NOMO-1 treated with DMSO at 0.1 percent for 48 hours (cell line): Measurements from ENCODE around the gene DIP2C.

Experiments used
- DNase-seq: peaks from one replicate; lab custom pipeline; 2025; ENCODE audit not compliant: unreplicated experiment; lab: John Stamatoyannopoulos, UW

DIP2C gene, protein sequence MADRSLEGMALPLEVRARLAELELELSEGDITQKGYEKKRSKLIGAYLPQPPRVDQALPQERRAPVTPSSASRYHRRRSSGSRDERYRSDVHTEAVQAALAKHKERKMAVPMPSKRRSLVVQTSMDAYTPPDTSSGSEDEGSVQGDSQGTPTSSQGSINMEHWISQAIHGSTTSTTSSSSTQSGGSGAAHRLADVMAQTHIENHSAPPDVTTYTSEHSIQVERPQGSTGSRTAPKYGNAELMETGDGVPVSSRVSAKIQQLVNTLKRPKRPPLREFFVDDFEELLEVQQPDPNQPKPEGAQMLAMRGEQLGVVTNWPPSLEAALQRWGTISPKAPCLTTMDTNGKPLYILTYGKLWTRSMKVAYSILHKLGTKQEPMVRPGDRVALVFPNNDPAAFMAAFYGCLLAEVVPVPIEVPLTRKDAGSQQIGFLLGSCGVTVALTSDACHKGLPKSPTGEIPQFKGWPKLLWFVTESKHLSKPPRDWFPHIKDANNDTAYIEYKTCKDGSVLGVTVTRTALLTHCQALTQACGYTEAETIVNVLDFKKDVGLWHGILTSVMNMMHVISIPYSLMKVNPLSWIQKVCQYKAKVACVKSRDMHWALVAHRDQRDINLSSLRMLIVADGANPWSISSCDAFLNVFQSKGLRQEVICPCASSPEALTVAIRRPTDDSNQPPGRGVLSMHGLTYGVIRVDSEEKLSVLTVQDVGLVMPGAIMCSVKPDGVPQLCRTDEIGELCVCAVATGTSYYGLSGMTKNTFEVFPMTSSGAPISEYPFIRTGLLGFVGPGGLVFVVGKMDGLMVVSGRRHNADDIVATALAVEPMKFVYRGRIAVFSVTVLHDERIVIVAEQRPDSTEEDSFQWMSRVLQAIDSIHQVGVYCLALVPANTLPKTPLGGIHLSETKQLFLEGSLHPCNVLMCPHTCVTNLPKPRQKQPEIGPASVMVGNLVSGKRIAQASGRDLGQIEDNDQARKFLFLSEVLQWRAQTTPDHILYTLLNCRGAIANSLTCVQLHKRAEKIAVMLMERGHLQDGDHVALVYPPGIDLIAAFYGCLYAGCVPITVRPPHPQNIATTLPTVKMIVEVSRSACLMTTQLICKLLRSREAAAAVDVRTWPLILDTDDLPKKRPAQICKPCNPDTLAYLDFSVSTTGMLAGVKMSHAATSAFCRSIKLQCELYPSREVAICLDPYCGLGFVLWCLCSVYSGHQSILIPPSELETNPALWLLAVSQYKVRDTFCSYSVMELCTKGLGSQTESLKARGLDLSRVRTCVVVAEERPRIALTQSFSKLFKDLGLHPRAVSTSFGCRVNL (N-terminal part only)

DNA sequence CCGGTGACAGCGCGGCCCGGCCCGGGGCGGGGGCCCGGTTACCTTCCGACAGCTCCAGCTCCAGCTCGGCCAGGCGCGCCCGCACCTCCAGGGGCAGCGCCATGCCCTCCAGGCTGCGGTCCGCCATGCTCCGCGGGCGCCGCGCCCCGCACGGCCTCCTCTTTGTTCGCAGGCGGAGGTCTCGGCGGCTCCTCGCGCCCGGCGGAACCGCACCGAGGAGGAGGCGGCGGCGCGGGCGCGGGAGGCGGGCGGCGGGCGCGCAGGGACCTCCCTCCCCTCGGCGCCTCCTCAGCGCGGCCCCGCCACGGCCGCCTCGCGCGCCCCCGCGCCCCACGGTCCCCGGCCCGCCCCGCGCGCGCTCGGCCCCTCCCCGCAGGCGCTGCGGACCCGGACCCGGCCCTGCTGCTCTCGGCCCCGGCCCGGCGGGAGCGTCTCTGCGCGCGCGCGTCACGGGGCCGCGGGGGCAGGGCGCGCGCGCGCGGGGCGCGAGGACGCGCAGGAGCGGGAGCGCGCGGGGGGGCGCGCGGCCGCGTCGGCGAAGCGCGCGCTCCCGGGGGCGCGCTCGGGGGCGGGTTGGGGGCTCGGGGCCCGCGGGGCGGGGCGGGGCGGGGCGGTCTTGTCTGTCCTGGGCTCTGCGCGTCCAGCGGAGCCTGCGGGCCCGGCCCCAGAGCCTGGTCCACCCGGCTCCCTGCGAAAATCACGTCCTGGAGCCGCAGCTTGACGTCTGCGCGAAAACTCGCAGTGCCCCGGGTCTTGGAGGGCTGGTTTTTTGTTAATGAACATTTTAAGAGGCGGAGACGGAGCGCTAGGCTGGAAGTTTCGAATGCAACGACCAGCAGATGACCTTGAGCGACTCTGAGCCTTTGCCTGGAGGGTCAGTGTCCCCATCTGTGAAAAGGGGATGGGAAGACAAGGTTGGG lies at the start of gene DIP2C:
Gene DIP2C, minus strand, starts transcription at position 217 of the 920 bp plus-strand sequence. Its CDS starts 90 bp downstream, at position 127.
- DNase-seq, result no peak

DNA sequence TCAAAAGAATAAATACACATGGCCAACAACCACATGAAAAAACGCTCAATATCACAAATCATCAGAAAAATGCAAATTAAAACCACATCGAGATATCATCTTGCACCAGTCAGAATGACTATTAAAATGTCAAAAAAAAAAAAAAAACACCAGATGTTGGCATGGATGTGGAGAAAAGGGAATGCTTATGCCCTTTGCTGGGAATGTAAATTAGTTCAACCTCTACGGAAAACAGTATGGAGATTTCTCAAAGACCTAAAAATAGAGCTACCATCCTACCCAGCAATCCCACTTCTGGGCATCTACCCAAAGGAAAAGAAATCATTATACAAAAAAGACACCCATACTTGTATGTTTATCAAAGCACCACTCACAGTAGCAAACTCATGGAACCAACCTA lies 45.0 kb upstream of the DIP2C start:
- DNase-seq, result no peak

DNA sequence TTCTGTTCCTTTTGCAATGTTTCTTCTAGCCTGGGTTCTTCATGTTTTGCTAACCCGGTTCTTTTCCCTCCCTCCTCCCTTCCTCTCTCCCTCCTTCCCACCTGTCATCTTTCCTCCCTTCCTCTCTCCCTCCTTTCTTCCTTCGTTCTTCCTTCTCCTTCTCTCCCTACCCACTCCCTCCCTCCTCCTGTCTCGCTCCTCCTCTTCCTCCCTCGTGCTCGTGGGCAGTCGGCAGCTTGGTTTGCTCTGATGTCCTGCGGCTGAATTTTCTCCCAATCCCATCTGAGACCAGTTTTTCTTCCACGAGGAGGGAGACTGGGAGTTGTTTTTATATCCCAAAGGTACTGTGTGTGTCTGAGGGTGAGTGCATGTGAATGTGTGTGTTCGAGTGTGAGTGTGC lies 43.6 kb upstream of the DIP2C start:
- no peak for DNase-seq

DNA sequence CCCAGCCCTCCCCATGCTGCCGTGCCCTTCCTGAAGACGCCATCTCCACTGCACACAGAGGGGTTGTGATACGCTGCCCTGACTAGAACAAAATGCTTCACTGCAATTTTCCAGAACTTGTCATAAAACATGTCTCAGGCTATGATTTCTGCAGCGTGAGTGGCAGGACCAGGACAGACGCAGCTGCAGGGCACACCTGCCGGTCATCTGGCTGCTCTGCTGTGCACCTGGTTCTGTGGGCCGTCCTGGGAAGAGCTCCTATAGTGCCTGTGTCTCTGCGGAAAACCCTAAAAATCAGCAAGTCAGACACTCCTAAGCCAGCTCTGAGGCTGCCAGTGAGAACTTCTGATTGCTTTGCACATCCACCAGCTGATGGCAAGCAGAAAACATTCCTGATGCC lies 39.7 kb upstream of the DIP2C start:
- DNase-seq, result no peak

DNA sequence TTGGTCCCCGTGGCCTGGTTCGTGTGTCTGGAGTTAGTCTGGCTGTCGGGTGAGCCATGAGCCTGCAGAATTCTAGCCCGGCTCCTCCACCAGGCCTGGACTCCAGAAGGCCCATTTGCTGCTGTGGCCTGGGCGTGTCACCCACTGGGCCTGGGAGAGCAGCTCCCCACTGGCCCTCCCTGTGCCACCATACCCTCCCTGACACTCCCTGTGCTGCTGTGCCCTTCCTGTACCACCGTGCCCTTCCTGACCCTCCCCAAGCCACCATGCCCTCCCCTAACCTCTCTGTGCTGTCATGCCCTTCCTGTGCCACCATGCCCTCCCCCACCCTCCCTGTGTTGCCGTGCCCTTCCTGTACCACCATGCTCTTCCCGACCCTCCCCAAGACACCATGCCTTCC lies 39.1 kb upstream of the DIP2C start:
- DNase-seq, result no peak

DNA sequence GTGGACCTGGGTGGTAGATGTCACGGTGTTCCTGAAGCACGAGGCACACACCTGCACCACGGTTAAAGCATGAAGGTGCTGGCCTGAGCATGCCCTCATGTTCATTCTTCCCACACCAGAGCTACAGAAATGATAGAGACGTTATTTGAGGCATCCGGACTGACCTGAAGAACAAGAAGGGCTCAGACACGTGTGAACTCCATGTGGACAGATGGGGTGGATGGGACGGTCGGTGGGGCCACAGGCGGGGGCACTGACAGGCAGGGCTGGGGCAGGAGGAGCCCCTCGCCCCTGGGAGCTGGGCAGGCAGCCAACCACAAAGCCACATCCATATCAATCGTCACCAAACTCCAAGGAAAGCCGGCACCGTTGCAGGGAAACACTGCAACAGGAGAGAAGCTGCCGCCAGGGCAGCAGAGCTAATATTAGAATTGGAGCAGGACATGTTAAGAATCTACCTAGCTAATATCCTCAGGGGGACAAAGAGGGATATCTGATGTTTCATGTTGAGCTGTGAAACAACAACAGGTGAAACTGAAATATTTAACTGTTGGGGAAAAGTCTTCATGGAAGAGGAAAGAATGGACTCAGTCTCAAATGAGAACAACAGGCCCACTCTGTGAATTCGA lies 37.8 kb upstream of the DIP2C start:
- no peak for DNase-seq

- DNase-seq, result no peak
Observed at GRCh38 chr10:725786-726185, 36.3 kb upstream of the DIP2C start.

DNA sequence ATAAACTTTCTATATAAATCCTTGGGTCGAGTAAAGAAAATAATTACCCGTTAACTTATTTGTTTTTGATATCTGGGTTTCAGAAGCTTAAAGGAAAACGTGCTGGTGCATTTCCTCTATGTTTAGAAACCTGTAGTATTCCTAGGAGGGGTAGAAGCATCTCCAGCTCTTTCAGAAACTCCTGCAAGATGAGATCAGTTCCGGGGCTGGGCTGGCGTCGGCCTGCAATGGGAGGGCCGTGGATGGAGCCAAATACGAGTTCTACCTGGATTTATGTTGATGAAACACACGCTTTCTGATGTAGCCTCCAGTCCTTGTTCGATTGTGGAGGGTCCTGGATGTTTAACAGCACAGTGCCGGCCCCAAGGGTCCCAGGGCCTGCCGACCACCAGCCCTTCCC lies 35.8 kb upstream of the DIP2C start:
- DNase-seq, result no peak

- no peak for DNase-seq
Observed at GRCh38 chr10:723973-724372, 34.5 kb upstream of the DIP2C start.

DNA sequence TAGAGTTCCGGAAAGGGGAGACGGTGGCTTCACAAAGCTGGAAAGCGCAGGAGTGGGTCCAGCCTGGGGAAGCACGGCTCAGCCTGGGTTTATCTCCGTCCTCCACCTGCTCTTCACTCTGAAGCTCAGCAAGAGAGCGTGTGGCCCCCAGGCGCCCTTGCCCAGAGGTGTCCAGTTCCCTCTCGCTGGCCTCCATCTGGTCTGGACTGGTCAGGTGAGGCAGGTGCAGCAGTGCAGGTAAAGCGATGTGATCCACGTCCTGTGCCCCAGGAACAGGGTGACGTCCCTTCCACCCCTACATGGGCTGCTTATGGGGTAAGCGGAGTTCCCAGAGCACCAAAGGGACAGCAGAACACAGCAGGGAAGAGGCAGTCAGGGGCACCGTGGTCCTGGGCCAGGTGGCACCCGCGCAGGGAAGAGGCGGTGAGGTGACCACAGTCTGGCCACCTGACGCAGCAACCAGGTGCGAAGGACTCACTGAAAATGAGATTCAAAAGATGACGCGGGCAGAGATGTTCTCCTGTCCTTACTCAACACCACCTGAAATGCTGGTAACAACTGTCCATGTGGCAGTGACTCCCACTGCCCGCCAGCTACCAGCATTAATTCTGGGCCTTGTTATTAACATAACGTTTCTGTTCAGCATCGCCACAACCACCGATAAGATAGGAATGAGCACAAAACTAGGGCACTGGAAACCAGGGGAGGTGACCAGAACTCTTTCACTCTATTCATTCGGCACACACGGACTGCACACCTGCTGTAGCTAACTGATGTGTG lies 33.0 kb upstream of the DIP2C start:
- DNase-seq, result no peak

GRCh38 chr10:718143-718700 lies 28.8 kb upstream of the DIP2C start:
- DNase-seq, result no peak

GRCh38 chr10:717458-717857 lies 28.0 kb upstream of the DIP2C start:
- no peak for DNase-seq

- DNase-seq, result no peak
Observed at GRCh38 chr10:716821-717220, 27.4 kb upstream of the DIP2C start.

DNA sequence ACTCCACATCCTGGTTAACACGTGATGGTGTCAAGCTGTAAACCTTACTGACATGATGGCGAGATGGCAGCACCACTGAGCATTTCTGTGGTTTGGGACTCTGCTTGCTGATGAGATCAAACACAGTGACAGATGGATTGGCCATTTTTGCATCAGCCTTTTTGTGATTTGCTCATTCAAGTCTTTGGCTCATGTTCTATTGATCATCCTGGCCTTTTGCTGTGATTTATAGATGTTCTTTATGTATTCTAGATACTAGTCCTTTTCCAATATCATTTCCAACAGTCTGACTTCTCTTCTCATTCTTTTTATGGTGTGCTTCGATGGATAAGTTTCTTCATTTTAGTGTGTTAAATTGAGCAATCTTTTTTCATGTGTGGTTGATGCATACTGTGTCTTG lies 24.7 kb upstream of the DIP2C start:
- no peak for DNase-seq

- DNase-seq, result no peak
Observed at GRCh38 chr10:712575-712974, 23.1 kb upstream of the DIP2C start.

DNA sequence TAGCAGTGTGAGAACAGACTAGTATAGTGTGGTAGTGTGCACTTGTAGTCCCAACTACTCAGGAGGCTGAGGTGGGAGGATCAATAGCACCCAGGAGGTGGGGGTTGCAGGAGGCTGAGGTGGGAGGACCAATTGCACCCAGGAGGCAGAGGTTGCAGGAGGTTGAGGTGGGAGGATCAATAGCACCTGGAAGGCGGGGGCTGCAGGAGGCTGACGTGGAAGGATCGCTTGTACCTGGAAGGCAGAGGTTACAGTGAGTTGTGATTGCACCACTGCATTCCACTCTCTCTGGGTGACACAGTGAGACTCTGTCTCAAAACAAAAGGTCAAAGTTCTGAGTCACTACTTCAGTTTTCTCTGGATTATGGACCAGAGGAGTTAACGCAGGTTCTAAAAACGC lies 22.6 kb upstream of the DIP2C start:
- DNase-seq, result no peak

DNA sequence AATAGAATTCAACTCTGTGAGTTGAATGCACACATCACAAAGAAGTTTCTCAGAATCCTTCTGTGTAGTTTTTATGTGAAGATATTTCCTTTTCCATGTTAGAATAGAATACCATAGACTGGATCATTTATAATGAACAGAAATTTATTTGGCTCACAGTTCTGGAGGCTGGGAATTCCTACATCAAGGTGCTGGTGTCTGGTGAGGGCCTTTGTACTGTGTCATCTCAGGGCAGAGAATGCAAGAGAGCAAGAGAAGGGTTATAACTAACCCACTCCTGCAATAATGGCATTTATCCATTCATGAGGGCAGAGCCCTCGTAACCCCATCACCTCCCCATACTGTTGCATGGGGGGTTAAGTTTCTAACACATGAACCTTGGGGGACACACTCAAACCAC lies 18.4 kb upstream of the DIP2C start:
- no peak for DNase-seq

GRCh38 chr10:707456-707855 lies 18.0 kb upstream of the DIP2C start:
- no peak for DNase-seq

GRCh38 chr10:703118-703517 lies 13.7 kb upstream of the DIP2C start:
- DNase-seq, result no peak
